ENCODE results near the gene GPR52.
"Not testable (repeated sequence)": the region's sequence is repeated elsewhere in the genome, so short reads cannot be mapped to it uniquely, and the experiment has no call there.

Gene GPR52

GRCh38 chr1:174447866-174448530, at the start of gene GPR52:
TSS of gene GPR52 (plus strand) at chr1:174447964. CDS start at chr1:174448112, 148 bp downstream.
- no peak for DNase-seq (ENCODE audit: low read depth)

GRCh38 chr1:174398246-174398645, 49.5 kb upstream of the GPR52 start:
- peak; percentile 87 for DNase-seq (ENCODE audit: low read depth)

- DNase-seq (ENCODE audit: low read depth) = no peak
Observed at GRCh38 chr1:174399211-174399610, 48.6 kb upstream of the GPR52 start.

- no peak for DNase-seq (ENCODE audit: low read depth)
Observed at GRCh38 chr1:174401075-174401474, 46.7 kb upstream of the GPR52 start.

GRCh38 chr1:174405219-174405618, 42.5 kb upstream of the GPR52 start:
- no peak for DNase-seq (ENCODE audit: low read depth)

GRCh38 chr1:174406421-174406820, 41.3 kb upstream of the GPR52 start:
- DNase-seq (ENCODE audit: low read depth) = no peak

GRCh38 chr1:174407665-174408064, 40.1 kb upstream of the GPR52 start:
- no peak for DNase-seq (ENCODE audit: low read depth)

GRCh38 chr1:174408146-174408545, 39.6 kb upstream of the GPR52 start:
- DNase-seq (ENCODE audit: low read depth) = no peak

GRCh38 chr1:174409801-174410200, 38.0 kb upstream of the GPR52 start:
- not testable (repeated sequence) for DNase-seq (ENCODE audit: low read depth)

- peak; percentile 6 for DNase-seq (ENCODE audit: low read depth)
Observed at GRCh38 chr1:174413632-174414031, 34.1 kb upstream of the GPR52 start.

- no peak for DNase-seq (ENCODE audit: low read depth)
Observed at GRCh38 chr1:174414203-174414602, 33.6 kb upstream of the GPR52 start.

GRCh38 chr1:174415506-174415905, 32.3 kb upstream of the GPR52 start:
- DNase-seq (ENCODE audit: low read depth) = no peak

- DNase-seq (ENCODE audit: low read depth) = no peak
Observed at GRCh38 chr1:174417921-174418320, 29.8 kb upstream of the GPR52 start.

GRCh38 chr1:174425121-174425520, 22.6 kb upstream of the GPR52 start:
- no peak for DNase-seq (ENCODE audit: low read depth)

- DNase-seq (ENCODE audit: low read depth) = no peak
Observed at GRCh38 chr1:174426153-174426552, 21.6 kb upstream of the GPR52 start.

- DNase-seq (ENCODE audit: low read depth) = peak; percentile 67
Observed at GRCh38 chr1:174428033-174428432, 19.7 kb upstream of the GPR52 start.

- no peak for DNase-seq (ENCODE audit: low read depth)
Observed at GRCh38 chr1:174428739-174429138, 19.0 kb upstream of the GPR52 start.

GRCh38 chr1:174433451-174433850, 14.3 kb upstream of the GPR52 start:
- peak; percentile 82 for DNase-seq (ENCODE audit: low read depth)

GRCh38 chr1:174445351-174445750, 2.4 kb upstream of the GPR52 start:
- no peak for DNase-seq (ENCODE audit: low read depth)

GRCh38 chr1:174445817-174446216, 1.9 kb upstream of the GPR52 start:
- DNase-seq (ENCODE audit: low read depth) = no peak

GRCh38 chr1:174448531-174448883, 743 bp downstream of the GPR52 start:
- DNase-seq (ENCODE audit: low read depth) = no peak

GRCh38 chr1:174448974-174449373, 1.2 kb downstream of the GPR52 start:
- peak; percentile 5 for DNase-seq (ENCODE audit: low read depth)

GRCh38 chr1:174451408-174451807, 3.6 kb downstream of the GPR52 start:
- DNase-seq (ENCODE audit: low read depth) = no peak

GRCh38 chr1:174465855-174466254, 18.1 kb downstream of the GPR52 start:
- DNase-seq (ENCODE audit: low read depth) = no peak
